KOPT-K1 (cell line): ENCODE data around the gene MSRB1.
"Not testable (repeated sequence)": the region's sequence is repeated elsewhere in the genome, so short reads cannot be mapped to it uniquely, and the experiment has no call there.

Experiments used
- H3K27ac ChIP-seq: fragments of 200-600 bp; sonication (generic); 2 replicates; pipeline ENCODE4 v1.5.1; 2016; ENCODE audit warnings: antibody characterized with exemption, mild to moderate bottlenecking, low read depth, low read length; ENCODE audit not compliant: poor library complexity, severe bottlenecking
- H3K36me3 ChIP-seq: fragments of 200-600 bp; sonication (generic); 2 replicates; pipeline ENCODE4 v1.5.1; 2017; ENCODE audit warnings: antibody characterized with exemption, mild to moderate bottlenecking, low read length, moderate library complexity; ENCODE audit not compliant: insufficient read depth
- H3K9me3 ChIP-seq: fragments of 200-600 bp; sonication (generic); 2 replicates; pipeline ENCODE4 v1.5.1; 2017; ENCODE audit warnings: antibody characterized with exemption, low read length, mild to moderate bottlenecking; ENCODE audit not compliant: insufficient read depth, poor library complexity, severe bottlenecking

MSRB1 gene

DNA sequence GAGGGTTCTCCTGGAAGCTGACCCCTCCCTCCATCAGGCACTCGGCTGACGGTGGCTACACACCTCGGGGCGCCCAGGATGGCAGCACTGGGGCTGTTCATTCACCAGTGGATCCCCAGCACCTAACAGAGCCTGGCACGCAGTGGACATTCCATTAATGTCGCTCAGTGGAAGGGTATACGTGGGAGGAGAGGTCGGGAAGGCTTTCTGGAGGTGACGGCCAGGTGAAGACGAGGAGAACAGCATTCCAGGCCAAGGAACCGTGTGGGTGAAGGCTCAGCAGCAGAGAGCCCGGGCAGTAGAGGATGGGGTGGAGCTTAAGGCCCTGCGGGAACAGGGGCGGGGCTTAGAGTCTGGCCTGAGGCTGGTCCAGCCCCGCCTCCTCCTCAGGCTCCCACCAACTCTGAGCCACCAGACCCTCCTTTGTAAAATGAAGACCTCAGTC lies 22.2 kb downstream of the MSRB1 start:
- H3K27ac ChIP-seq, result no peak overlapping the region
- H3K9me3 ChIP-seq, result no peaks in the 10 kb centered on the region
- no peaks in the 10 kb centered on the region for H3K36me3 ChIP-seq

DNA sequence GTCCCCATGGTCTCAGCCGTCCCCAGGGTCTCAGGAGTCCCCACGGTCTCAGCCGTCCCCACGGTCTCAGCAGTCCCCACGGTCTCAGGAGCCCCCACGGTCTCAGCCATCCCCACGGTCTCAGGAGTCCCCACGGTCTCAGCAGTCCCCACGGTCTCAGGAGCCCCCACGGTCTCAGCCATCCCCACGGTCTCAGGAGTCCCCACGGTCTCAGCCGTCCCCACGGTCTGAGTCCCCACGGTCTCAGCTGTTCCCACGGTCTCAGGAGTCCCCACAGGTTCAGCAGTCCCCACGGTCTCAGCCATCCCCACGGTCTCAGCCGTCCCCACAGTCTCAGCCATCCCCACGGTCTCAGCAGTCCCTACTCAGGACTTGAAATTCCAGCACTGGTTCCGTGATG lies 22.9 kb downstream of the MSRB1 start:
- not testable (repeated sequence) for H3K27ac ChIP-seq, H3K36me3 ChIP-seq, H3K9me3 ChIP-seq

GRCh38 chr16:1919327-1919998 lies 23.5 kb downstream of the MSRB1 start:
- Histone ChIP-seq H3K9me3 (no peaks in the 10 kb centered on the region), H3K27ac (no peak overlapping the region), H3K36me3 (no peaks in the 10 kb centered on the region)

DNA sequence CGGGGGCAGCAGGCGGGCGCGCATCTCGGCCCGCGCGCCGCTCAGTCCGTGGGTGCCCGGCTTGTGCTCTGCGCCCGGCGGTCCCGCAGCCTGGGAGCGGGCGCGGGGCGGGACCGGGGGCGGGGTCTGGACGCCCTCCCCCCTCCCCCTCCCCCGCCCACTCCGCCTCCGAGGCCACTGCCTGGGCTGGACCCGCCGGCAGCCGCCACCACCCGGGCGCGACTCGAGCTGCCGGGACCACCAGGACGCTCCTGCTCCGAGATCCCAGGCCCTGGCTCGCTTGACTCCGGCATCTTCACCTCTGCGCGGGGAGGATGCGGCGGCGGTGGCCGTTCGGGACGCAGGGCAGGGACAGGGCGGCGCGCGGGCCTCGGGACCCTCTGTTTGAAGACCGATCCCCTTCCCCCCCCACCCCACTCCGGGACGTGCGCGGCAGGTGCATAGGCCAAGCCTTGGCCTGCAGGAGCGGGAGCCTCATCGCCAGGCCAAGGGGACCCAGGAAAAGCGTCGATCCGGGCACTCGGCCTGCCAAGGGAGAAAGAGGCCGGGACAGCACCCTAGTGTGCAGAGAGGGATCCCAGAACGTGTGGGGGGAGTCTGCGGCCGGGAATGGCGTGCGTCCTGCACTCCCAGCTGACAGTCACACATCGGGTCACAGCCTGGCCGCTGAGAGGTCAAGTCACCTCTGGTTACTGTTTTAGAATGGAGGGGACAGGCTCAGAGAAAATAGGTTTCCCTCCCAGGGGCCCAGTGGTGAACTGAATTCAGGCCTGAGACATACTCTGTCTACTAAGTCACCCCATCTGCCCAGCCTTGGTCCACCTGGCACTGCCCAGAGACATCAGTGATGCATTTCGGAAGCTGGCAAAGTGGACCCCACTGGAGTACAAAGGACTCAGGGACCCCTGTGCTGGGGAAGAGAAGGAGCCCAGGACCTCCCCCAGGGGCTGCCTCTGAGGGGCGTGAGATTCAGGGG lies 24.4 kb downstream of the MSRB1 start, which contains the start of gene HS3ST6:
HS3ST6 (minus strand) TSS at position 65 of the 976 bp plus-strand sequence. CDS start 92 bp downstream, outside the sequence.
- no peaks in the 10 kb centered on the region for H3K36me3 ChIP-seq
- H3K9me3 ChIP-seq, result no peaks in the 10 kb centered on the region
- H3K27ac ChIP-seq, result no peak within 1 kb of the TSS

- H3K27ac ChIP-seq, result no peak overlapping the region
- no peaks in the 10 kb centered on the region for H3K9me3 ChIP-seq
- no peaks in the 10 kb centered on the region for H3K36me3 ChIP-seq
These were observed 25.2 kb downstream of the MSRB1 start for GRCh38 chr16:1917665-1918350.

DNA sequence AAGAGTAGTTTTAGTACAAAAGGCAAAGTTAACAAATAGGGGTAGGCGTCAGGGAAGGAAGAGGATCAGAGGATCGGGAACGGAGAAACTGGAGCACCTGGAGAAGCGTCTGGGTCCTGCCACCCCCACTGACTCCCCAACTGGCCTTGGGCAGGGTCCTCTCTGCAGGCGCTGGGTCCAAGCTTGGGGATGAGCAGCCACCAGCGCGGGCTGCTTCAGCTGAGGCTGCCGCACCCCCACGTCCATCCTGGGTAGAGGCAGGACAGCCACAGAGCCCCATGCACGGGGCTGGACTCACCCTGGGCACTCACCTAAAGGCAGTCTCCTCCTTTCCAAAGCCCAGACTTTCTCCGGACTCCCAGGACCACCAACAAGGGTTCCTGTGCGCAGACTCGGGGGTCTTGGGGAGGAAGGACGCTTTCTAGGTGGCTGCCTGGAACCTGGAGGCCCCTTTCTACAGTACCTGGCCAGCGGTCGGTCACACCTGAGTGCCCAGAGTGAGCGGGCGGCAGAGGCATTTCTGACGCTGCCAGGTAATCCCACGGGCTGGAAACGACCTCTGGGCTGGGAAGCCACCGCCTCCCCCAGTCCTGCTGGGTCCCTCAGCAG lies 25.8 kb downstream of the MSRB1 start:
- H3K27ac ChIP-seq, result no peak overlapping the region
- no peaks in the 10 kb centered on the region for H3K36me3 ChIP-seq
- H3K9me3 ChIP-seq, result no peaks in the 10 kb centered on the region

DNA sequence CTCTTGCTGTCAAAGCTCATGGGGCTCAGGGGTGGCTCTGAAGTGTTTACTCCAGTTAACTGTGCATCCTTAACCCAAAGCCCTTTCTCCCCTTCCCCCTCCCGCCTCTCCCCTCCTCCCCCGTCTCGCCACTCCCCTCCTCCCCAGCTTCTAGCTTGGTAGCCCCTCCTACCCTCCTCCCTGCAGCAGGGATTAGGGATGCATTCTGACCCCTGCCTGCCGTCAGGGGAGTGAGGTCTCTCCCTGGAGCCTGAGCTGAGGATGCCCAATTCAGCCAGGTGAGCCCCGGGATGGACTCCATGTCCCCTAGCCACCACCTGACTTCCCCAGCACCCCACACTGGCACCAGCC lies 26.4 kb downstream of the MSRB1 start:
- no peak overlapping the region for H3K27ac ChIP-seq
- H3K9me3 ChIP-seq, result no peaks in the 10 kb centered on the region

DNA sequence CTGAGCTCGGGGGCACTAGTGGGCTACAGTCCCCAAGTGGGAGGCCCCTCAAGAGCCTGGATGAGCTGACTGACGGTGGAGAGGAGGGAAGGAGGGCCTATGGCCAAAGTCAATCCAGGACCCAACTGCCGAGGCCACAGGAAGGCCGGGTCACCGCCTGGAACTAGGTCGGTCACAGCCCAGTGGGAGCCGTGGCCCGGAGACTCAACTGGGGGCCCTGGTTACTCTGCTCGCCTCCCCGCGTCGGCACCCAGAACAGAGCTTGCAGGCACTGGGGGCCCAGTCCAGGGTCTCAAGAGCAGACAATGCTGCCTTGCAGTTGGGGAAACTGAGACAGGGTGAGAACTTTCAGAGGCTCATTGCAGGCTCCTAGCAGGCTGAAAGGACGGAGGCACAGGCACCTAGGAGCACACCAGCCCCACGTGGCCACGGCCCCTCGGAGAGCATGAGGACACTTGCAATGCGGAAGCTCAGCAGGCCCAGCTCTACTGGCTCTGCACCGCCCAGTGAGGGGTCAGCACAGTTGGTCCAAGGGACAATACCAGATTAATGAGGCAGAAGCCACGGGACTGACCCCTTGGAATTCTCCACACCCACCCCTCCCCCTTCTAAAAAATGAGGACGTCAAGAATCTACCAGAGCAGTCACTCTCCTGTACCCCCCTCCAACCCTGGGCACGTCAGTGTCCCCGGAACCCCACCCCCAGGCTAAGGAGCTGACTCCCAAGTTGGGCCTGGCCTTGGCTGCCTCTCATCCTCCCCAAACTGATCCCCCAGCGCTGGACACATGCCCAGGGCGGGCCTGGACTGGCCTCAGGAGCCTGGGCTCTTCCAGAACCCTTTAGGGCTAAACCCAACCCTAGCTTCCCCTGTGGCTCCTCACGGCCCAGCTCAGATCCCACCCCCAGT lies 27.0 kb downstream of the MSRB1 start:
- no peak overlapping the region for H3K27ac ChIP-seq
- no peaks in the 10 kb centered on the region for H3K9me3 ChIP-seq
- H3K36me3 ChIP-seq, result no peaks in the 10 kb centered on the region

More for the DNA sequence above, 26.4 kb downstream of the MSRB1 start:
- H3K36me3 ChIP-seq, result no peaks in the 10 kb centered on the region

DNA sequence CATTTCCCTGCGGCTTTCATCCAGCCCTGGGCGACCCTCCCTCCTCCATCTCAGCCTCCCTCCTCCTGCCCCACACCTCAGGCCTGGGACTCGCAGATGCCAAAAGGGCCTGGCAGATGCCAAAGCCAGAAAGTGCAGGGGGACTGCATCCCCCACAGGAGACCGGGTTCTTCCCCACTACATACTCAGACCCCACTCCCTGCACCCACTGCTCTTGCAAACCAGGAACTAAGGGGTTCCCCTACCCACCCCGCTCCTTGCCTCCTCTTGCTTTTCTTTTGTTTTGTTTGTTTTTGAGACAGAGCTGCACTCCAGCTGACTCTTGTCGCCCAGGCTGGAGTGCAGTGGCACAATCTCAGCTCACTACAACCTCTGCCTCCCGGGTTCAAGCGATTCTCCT lies 28.0 kb downstream of the MSRB1 start:
- Histone ChIP-seq H3K36me3 (no peaks in the 10 kb centered on the region), H3K9me3 (no peaks in the 10 kb centered on the region), H3K27ac (no peak overlapping the region)

- Histone ChIP-seq H3K36me3 (no peaks in the 10 kb centered on the region), H3K27ac (no peak overlapping the region), H3K9me3 (no peaks in the 10 kb centered on the region)
These were observed 28.9 kb downstream of the MSRB1 start for GRCh38 chr16:1914084-1914608.

- Histone ChIP-seq H3K9me3 (no peaks in the 10 kb centered on the region), H3K36me3 (no peaks in the 10 kb centered on the region), H3K27ac (no peak overlapping the region)
These were observed 29.5 kb downstream of the MSRB1 start for GRCh38 chr16:1913327-1914083.

GRCh38 chr16:1912215-1912543 lies 30.8 kb downstream of the MSRB1 start:
- H3K9me3 ChIP-seq, result no peaks in the 10 kb centered on the region
- no peak overlapping the region for H3K27ac ChIP-seq
- no peaks in the 10 kb centered on the region for H3K36me3 ChIP-seq

GRCh38 chr16:1911467-1912214 lies 31.4 kb downstream of the MSRB1 start:
- H3K27ac ChIP-seq, result no peak overlapping the region
- no peaks in the 10 kb centered on the region for H3K9me3 ChIP-seq

More at GRCh38 chr16:1911467-1912214, 31.4 kb downstream of the MSRB1 start:
- H3K36me3 ChIP-seq, result no peaks in the 10 kb centered on the region
